ENCODE measurements around the gene NCDN.

- no peak for TF ChIP-seq POLR2AphosphoS5 (IDR thresholded peaks at IDR 0.05; ENCODE audit: low read depth, low read length)
- TF ChIP-seq CTCF (IDR thresholded peaks at IDR 0.05; ENCODE audit: control extremely low read depth in 1 of 3, insufficient read depth in 1 of 3, low read depth in 1 of 3, low read length in 3 of 3), result no peak
- TF ChIP-seq POLR2A (IDR thresholded peaks at IDR 0.05; ENCODE audit: control extremely low read depth in 1 of 2, low read depth in 2 of 2, low read length in 2 of 2), result no peak
- TF ChIP-seq RFX5 (IDR thresholded peaks at IDR 0.05; ENCODE audit: borderline replicate concordance, low read depth, low read length), result no peak
- TF ChIP-seq EP300 (IDR thresholded peaks at IDR 0.05; ENCODE audit: borderline replicate concordance in 1 of 2, low read depth in 2 of 2, low read length in 2 of 2), result no peak
- TF ChIP-seq USF2 (IDR thresholded peaks at IDR 0.05; ENCODE audit: low read length), result no peak
- no peak for TF ChIP-seq E2F6 (IDR thresholded peaks at IDR 0.05)
- no peak for TF ChIP-seq FOSL1 (IDR thresholded peaks at IDR 0.05; ENCODE audit: insufficient read depth, low read depth, low read length)
- no peak for TF ChIP-seq TBP (IDR thresholded peaks at IDR 0.05; ENCODE audit: low read depth, low read length)
- no peak for TF ChIP-seq GTF2F1 (IDR thresholded peaks at IDR 0.05; ENCODE audit: borderline replicate concordance, low read depth, low read length)
Measured at GRCh38 chr1:35576061-35576765, 18.6 kb downstream of the NCDN start.

Measured in H1 (cell line).